ENCODE data around the gene ACOT2. TPM values are rescaled to one million over a fixed set of nuclear protein-coding genes. Genes with fewer than 3 reads are reported as not detected.
"Not testable (repeated sequence)": the region's sequence is repeated elsewhere in the genome, so short reads cannot be mapped to it uniquely, and the experiment has no call there.

Gene ACOT2
- total RNA-seq, 2 experiments from 2014 or later = 7.9 to 11.7 TPM

DNA sequence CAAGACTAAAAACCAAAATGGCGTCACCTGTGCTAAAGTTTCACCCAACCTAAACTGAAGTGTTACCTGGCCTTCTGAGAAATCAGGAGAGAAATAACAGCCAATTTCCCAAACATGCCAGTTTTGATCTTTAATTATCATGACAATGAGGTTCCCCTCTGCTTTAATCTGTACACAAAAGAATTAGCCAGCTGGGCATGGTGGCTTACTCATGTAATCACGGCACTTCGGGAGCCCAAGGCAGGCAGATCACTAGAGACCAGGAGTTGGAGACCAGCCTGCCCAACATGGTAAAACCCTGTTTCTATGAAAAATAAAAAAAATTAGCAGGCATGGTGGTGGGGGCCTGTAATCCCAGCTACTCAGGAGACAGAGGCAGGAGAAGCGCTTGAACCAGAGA lies 15.2 kb upstream of the ACOT2 start:
- Histone ChIP-seq H3K4me3 (ENCODE audit: low read depth, low read length, poor library complexity, severe bottlenecking) (no peak overlapping the region), H2AFZ (ENCODE audit: low read length) (no peak overlapping the region), H3K9me2 (ENCODE audit: insufficient read depth, low read length) (no peaks in the 10 kb centered on the region), H3K9me3 (ENCODE audit: low read length) (no peaks in the 10 kb centered on the region), H4K20me1 (ENCODE audit: insufficient read depth, low read length) (no peaks in the 10 kb centered on the region), H3K4me1 (ENCODE audit: insufficient read depth, low read length, poor library complexity, severe bottlenecking) (no peaks in the 10 kb centered on the region), H3K79me2 (ENCODE audit: insufficient read depth, low read depth, low read length) (no peaks in the 10 kb centered on the region), H3K4me2 (ENCODE audit: low read length) (no peak overlapping the region), H3K36me3 (ENCODE audit: insufficient read depth, low read length) (no peaks in the 10 kb centered on the region), H3K27ac (ENCODE audit: low read depth, low read length, poor library complexity, severe bottlenecking) (no peak overlapping the region)
- ChIA-PET CTCF (ENCODE audit: unreplicated experiment) (no interaction called here), POLR2A (no interaction called here)
- no peak for DNase-seq (ENCODE audit: low spot score)
- BruUV-seq (replicated peaks) = no TSS peak
- intact Hi-C loops (cut with micrococcal nuclease; ENCODE audit: unreplicated experiment) = no loop called here
- TF ChIP-seq, protein P1, sequence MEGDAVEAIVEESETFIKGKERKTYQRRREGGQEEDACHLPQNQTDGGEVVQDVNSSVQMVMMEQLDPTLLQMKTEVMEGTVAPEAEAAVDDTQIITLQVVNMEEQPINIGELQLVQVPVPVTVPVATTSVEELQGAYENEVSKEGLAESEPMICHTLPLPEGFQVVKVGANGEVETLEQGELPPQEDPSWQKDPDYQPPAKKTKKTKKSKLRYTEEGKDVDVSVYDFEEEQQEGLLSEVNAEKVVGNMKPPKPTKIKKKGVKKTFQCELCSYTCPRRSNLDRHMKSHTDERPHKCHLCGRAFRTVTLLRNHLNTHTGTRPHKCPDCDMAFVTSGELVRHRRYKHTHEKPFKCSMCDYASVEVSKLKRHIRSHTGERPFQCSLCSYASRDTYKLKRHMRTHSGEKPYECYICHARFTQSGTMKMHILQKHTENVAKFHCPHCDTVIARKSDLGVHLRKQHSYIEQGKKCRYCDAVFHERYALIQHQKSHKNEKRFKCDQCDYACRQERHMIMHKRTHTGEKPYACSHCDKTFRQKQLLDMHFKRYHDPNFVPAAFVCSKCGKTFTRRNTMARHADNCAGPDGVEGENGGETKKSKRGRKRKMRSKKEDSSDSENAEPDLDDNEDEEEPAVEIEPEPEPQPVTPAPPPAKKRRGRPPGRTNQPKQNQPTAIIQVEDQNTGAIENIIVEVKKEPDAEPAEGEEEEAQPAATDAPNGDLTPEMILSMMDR (conservative IDR thresholded peaks at IDR 0.05; ENCODE audit: low read length) = no peak
- TF ChIP-seq EZH2phosphoT487 (IDR thresholded peaks at IDR 0.05; ENCODE audit: borderline replicate concordance, low read depth, low read length) = no peak

DNA sequence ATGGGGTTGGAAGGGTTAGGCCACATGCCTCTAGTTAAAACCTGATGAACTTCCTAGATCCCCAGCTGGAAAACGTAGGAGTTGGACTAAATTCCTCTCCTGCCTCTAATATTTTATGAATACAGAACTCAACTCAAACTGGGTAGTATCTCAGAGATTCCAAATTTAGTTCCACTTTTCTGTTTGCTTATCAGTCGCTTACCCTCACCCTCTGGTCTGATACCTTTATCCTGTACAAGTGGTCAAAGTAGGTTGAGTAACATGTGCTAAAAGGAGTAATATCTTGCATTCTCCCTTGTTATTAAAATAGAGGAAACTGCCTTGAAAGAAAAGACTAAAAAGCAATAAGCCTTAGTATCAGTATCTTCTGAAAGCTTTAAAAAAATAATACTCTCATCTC lies 11.8 kb upstream of the ACOT2 start:
- CTCF ChIA-PET (ENCODE audit: unreplicated experiment) = not testable (repeated sequence)

DNA sequence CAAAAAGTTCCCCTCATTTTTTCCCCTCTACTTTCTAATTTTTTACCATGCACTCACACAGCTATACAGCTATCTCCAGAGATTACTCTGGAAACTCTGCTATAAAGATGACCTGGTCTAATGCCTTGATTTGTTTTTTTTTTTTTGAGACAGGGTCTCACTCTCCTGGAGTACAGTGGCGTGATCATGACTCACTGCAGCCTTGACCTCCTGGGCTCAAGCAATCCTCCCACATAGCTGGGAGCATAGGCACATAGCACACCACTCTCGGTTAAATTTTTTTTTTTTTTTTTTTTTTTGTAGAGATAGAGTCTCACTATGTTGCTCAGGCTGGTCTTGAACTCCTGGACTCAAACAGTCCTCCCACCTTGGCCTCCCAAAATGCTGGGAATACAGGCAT lies 10.8 kb upstream of the ACOT2 start:
- CTCF ChIA-PET (ENCODE audit: unreplicated experiment); intact Hi-C loops (cut with micrococcal nuclease; ENCODE audit: unreplicated experiment): not testable (repeated sequence)
- POLR2A ChIA-PET = interaction anchor here (0.6 kb wide), 1 partner anchor 23 kb away, joined by 3 read pairs; no protein-coding TSS in a partner anchor

More for the DNA sequence above, 11.8 kb upstream of the ACOT2 start:
- POLR2A ChIA-PET; H3K9me3 ChIP-seq (ENCODE audit: low read length); DNase-seq (ENCODE audit: low spot score); H3K4me2 ChIP-seq (ENCODE audit: low read length); H4K20me1 ChIP-seq (ENCODE audit: insufficient read depth, low read length); H3K9me2 ChIP-seq (ENCODE audit: insufficient read depth, low read length); H3K4me1 ChIP-seq (ENCODE audit: insufficient read depth, low read length, poor library complexity, severe bottlenecking); BruUV-seq (replicated peaks); intact Hi-C loops (cut with micrococcal nuclease; ENCODE audit: unreplicated experiment); H3K27ac ChIP-seq (ENCODE audit: low read depth, low read length, poor library complexity, severe bottlenecking); H3K79me2 ChIP-seq (ENCODE audit: insufficient read depth, low read depth, low read length); H3K36me3 ChIP-seq (ENCODE audit: insufficient read depth, low read length); H3K4me3 ChIP-seq (ENCODE audit: low read depth, low read length, poor library complexity, severe bottlenecking); H2AFZ ChIP-seq (ENCODE audit: low read length): not testable (repeated sequence)

DNA sequence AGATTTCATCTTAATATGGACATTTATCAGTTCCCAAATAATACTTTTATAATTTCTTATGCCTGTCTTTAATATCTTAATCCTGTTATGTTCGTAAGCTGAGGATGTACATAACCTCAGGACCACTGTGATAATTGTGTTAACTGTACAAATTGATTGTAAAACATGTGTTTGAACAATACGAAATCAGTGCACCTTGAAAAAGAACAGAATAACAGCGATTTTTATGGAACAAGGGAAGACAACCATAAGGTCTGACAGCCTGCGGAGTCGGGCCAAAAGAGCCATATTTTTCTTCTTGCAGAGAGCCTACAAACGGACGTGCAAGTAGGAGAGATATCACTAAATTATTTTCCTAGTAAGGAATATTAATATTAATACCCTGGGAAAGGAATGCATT lies 6.8 kb upstream of the ACOT2 start:
- H3K4me1 ChIP-seq (ENCODE audit: insufficient read depth, low read length, poor library complexity, severe bottlenecking); H4K20me1 ChIP-seq (ENCODE audit: insufficient read depth, low read length); H3K27ac ChIP-seq (ENCODE audit: low read depth, low read length, poor library complexity, severe bottlenecking); H3K4me3 ChIP-seq (ENCODE audit: low read depth, low read length, poor library complexity, severe bottlenecking); CTCF ChIA-PET (ENCODE audit: unreplicated experiment); H3K4me2 ChIP-seq (ENCODE audit: low read length); H3K9me2 ChIP-seq (ENCODE audit: insufficient read depth, low read length); H3K36me3 ChIP-seq (ENCODE audit: insufficient read depth, low read length); DNase-seq (ENCODE audit: low spot score); H2AFZ ChIP-seq (ENCODE audit: low read length); H3K9me3 ChIP-seq (ENCODE audit: low read length); H3K79me2 ChIP-seq (ENCODE audit: insufficient read depth, low read depth, low read length); POLR2A ChIA-PET; BruUV-seq (replicated peaks): not testable (repeated sequence)
- intact Hi-C loops (cut with micrococcal nuclease; ENCODE audit: unreplicated experiment) = loop anchor here (5.0 kb wide), 1 partner anchor 40 kb away; no protein-coding TSS in a partner anchor

More for the DNA sequence above, 10.8 kb upstream of the ACOT2 start:
- not testable (repeated sequence) for H3K4me1 ChIP-seq (ENCODE audit: insufficient read depth, low read length, poor library complexity, severe bottlenecking); H3K27ac ChIP-seq (ENCODE audit: low read depth, low read length, poor library complexity, severe bottlenecking); H3K36me3 ChIP-seq (ENCODE audit: insufficient read depth, low read length); H3K79me2 ChIP-seq (ENCODE audit: insufficient read depth, low read depth, low read length); H3K4me2 ChIP-seq (ENCODE audit: low read length); H3K4me3 ChIP-seq (ENCODE audit: low read depth, low read length, poor library complexity, severe bottlenecking); BruUV-seq (replicated peaks); H3K9me3 ChIP-seq (ENCODE audit: low read length); H4K20me1 ChIP-seq (ENCODE audit: insufficient read depth, low read length); H3K9me2 ChIP-seq (ENCODE audit: insufficient read depth, low read length); DNase-seq (ENCODE audit: low spot score); H2AFZ ChIP-seq (ENCODE audit: low read length)

DNA sequence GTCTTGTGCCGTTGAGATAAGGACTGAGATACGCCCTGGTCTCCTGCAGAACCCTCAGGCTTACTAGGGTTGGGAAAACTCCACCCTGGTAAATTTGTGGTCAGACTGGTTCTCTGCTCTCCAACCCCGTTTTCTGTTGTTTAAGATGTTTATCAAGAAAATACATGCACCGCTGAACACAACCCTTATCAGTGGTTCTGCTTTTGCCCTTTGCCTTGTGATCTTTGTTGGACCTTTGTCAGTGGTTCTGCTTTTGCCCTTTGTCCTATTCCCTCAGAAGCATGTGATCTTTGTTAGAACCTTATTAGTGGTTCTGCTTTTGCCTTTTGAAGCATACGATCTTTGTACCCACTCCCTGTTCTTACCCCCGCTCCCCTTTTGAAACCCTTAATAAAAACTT lies 6.3 kb upstream of the ACOT2 start:
- H3K4me3 ChIP-seq (ENCODE audit: low read depth, low read length, poor library complexity, severe bottlenecking); H3K79me2 ChIP-seq (ENCODE audit: insufficient read depth, low read depth, low read length); BruUV-seq (replicated peaks); H3K36me3 ChIP-seq (ENCODE audit: insufficient read depth, low read length); H3K9me3 ChIP-seq (ENCODE audit: low read length); H2AFZ ChIP-seq (ENCODE audit: low read length); DNase-seq (ENCODE audit: low spot score); H3K4me1 ChIP-seq (ENCODE audit: insufficient read depth, low read length, poor library complexity, severe bottlenecking); POLR2A ChIA-PET; H3K4me2 ChIP-seq (ENCODE audit: low read length); CTCF ChIA-PET (ENCODE audit: unreplicated experiment); H3K9me2 ChIP-seq (ENCODE audit: insufficient read depth, low read length); H4K20me1 ChIP-seq (ENCODE audit: insufficient read depth, low read length); H3K27ac ChIP-seq (ENCODE audit: low read depth, low read length, poor library complexity, severe bottlenecking): not testable (repeated sequence)
- intact Hi-C loops (cut with micrococcal nuclease; ENCODE audit: unreplicated experiment) = loop anchor here (5.0 kb wide), 1 partner anchor 40 kb away; no protein-coding TSS in a partner anchor

DNA sequence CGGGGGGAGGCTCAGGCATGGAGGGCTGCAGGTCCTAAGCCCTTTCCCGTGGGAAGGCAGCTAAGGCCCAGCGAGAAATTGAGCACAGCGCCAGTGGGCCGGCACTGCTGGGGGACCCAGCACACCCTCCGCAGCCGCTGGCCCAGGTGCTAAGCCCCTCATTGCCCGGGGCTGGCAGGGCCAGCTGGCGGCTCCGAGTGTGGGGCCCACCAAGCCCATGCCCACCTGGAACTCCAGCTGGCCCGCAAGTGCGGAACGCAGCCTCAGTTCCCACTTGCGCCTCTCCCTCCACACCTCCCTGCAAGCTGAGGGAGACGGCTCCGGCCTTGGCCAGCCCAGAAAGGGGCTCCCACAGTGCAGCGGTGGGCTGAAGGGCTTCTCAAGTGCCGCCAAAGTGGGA lies 2.6 kb upstream of the ACOT2 start:
- H3K79me2 ChIP-seq (ENCODE audit: insufficient read depth, low read depth, low read length); H4K20me1 ChIP-seq (ENCODE audit: insufficient read depth, low read length); H3K4me2 ChIP-seq (ENCODE audit: low read length); H3K36me3 ChIP-seq (ENCODE audit: insufficient read depth, low read length); H3K4me3 ChIP-seq (ENCODE audit: low read depth, low read length, poor library complexity, severe bottlenecking); H3K9me3 ChIP-seq (ENCODE audit: low read length); intact Hi-C loops (cut with micrococcal nuclease; ENCODE audit: unreplicated experiment); H3K9me2 ChIP-seq (ENCODE audit: insufficient read depth, low read length); H2AFZ ChIP-seq (ENCODE audit: low read length); POLR2A ChIA-PET; CTCF ChIA-PET (ENCODE audit: unreplicated experiment); DNase-seq (ENCODE audit: low spot score); BruUV-seq (replicated peaks); H3K27ac ChIP-seq (ENCODE audit: low read depth, low read length, poor library complexity, severe bottlenecking): not testable (repeated sequence)
- peaks cover 18% of the 10 kb centered on the region for H3K4me1 ChIP-seq (ENCODE audit: insufficient read depth, low read length, poor library complexity, severe bottlenecking)
